ENCODE results near the gene SETD4. TPM values are rescaled to one million over a fixed set of nuclear protein-coding genes. Genes with fewer than 3 reads are reported as not detected.

The SETD4 gene
- total RNA-seq, 1 donor from 2014 or later = 21.6 TPM

- no peak overlapping the region for H3K27ac Mint-ChIP-seq
- DNase-seq (ENCODE audit: low spot score) = no peak
- H3K4me1 Mint-ChIP-seq = no peaks in the 10 kb centered on the region
- Histone ChIP-seq H3K4me2 (no peak overlapping the region), H3K27ac (no peak overlapping the region), H3K9me3 (ENCODE audit: low read depth) (no peaks in the 10 kb centered on the region), H3K27me3 (no peaks in the 10 kb centered on the region), H3F3A (ENCODE audit: low read depth) (no peaks in the 10 kb centered on the region), H4K20me1 (ENCODE audit: low read depth) (no peaks in the 10 kb centered on the region), H3K36me3 (no peaks in the 10 kb centered on the region), H3K79me2 (ENCODE audit: low read depth) (no peaks in the 10 kb centered on the region), H3K4me3 (no peak overlapping the region), H3K9ac (no peak overlapping the region), H3K4me1 (no peaks in the 10 kb centered on the region), H2AFZ (replicated peaks) (no peak overlapping the region)
- H3K4me3 Mint-ChIP-seq = no peak overlapping the region
- H3K36me3 Mint-ChIP-seq = no peaks in the 10 kb centered on the region
- peaks cover 7% of the 10 kb centered on the region for H3K9me3 Mint-ChIP-seq
- peaks cover 6% of the 10 kb centered on the region for H3K27me3 Mint-ChIP-seq (ENCODE audit: insufficient read depth, low read depth)
- no peak for TF ChIP-seq CTCF (IDR thresholded peaks at IDR 0.05)
- no peak for TF ChIP-seq EZH2 (IDR thresholded peaks at IDR 0.05)
- TF ChIP-seq EZH2phosphoT487 (IDR thresholded peaks at IDR 0.05) = no peak
Measured at GRCh38 chr21:36005879-36006400, 54.4 kb downstream of the SETD4 start.

- H3K4me1 ChIP-seq = no peaks in the 10 kb centered on the region
- Mint-ChIP-seq H3K9me3 (peaks cover 7% of the 10 kb centered on the region), H3K36me3 (no peaks in the 10 kb centered on the region), H3K27ac (no peak overlapping the region), H3K4me1 (no peaks in the 10 kb centered on the region), H3K27me3 (ENCODE audit: insufficient read depth, low read depth) (peaks cover 6% of the 10 kb centered on the region), H3K4me3 (no peak overlapping the region)
- no peak overlapping the region for H3K9ac ChIP-seq
- no peak overlapping the region for H3K4me3 ChIP-seq
- no peaks in the 10 kb centered on the region for H3K27me3 ChIP-seq
- no peaks in the 10 kb centered on the region for H3F3A ChIP-seq (ENCODE audit: low read depth)
- peak overlapping the region; percentile 17 for H2AFZ ChIP-seq (replicated peaks)
- H3K79me2 ChIP-seq (ENCODE audit: low read depth) = no peaks in the 10 kb centered on the region
- TF ChIP-seq CTCF (IDR thresholded peaks at IDR 0.05) (no peak), EZH2 (IDR thresholded peaks at IDR 0.05) (no peak), EZH2phosphoT487 (IDR thresholded peaks at IDR 0.05) (no peak)
- no peak for DNase-seq (ENCODE audit: low spot score)
- H3K27ac ChIP-seq = no peak overlapping the region
- no peaks in the 10 kb centered on the region for H3K9me3 ChIP-seq (ENCODE audit: low read depth)
- H3K4me2 ChIP-seq = no peak overlapping the region
- H3K36me3 ChIP-seq = no peaks in the 10 kb centered on the region
- no peaks in the 10 kb centered on the region for H4K20me1 ChIP-seq (ENCODE audit: low read depth)
Measured at GRCh38 chr21:36005018-36005417, 55.3 kb downstream of the SETD4 start.

- DNase-seq (ENCODE audit: low spot score) = no peak
- Histone ChIP-seq H3K4me1 (no peaks in the 10 kb centered on the region), H3F3A (ENCODE audit: low read depth) (no peaks in the 10 kb centered on the region), H3K27me3 (no peaks in the 10 kb centered on the region), H3K79me2 (ENCODE audit: low read depth) (no peaks in the 10 kb centered on the region), H3K9me3 (ENCODE audit: low read depth) (no peaks in the 10 kb centered on the region), H3K4me3 (no peak overlapping the region), H4K20me1 (ENCODE audit: low read depth) (no peaks in the 10 kb centered on the region), H3K36me3 (no peaks in the 10 kb centered on the region), H2AFZ (replicated peaks) (no peak overlapping the region), H3K4me2 (no peak overlapping the region), H3K9ac (no peak overlapping the region), H3K27ac (no peak overlapping the region)
- no peaks in the 10 kb centered on the region for H3K36me3 Mint-ChIP-seq
- peaks cover 7% of the 10 kb centered on the region for H3K9me3 Mint-ChIP-seq
- H3K4me3 Mint-ChIP-seq = no peak overlapping the region
- H3K27me3 Mint-ChIP-seq (ENCODE audit: insufficient read depth, low read depth) = peaks cover 6% of the 10 kb centered on the region
- no peak for TF ChIP-seq EZH2phosphoT487 (IDR thresholded peaks at IDR 0.05)
- TF ChIP-seq EZH2 (IDR thresholded peaks at IDR 0.05) = no peak
- no peak for TF ChIP-seq CTCF (IDR thresholded peaks at IDR 0.05)
- H3K4me1 Mint-ChIP-seq = no peaks in the 10 kb centered on the region
- H3K27ac Mint-ChIP-seq = no peak overlapping the region
Measured at GRCh38 chr21:36004441-36004840, 55.9 kb downstream of the SETD4 start.

All from neural progenitor cell (in vitro differentiated cells).